AML-193 (cell line): ENCODE measurements around the gene KLHL5.

Experiments used
- DNase-seq, 2 experiments: peaks; one replicate each; lab custom pipeline; 2025; lab: John Stamatoyannopoulos, UW

The KLHL5 gene

GRCh38 chr4:39044364-39044955 is 17.6 kb upstream of the KLHL5 start:
- DNase-seq: peak; percentile 71 to 79

GRCh38 chr4:39044956-39045826 is 16.8 kb upstream of the KLHL5 start:
- DNase-seq: peak in 1 of 2 experiments; percentile 11

GRCh38 chr4:39045827-39046221 is 16.2 kb upstream of the KLHL5 start:
- peak; percentile 39 to 47 for DNase-seq

- DNase-seq: peak; percentile 59 to 62
These were observed 15.8 kb upstream of the KLHL5 start for GRCh38 chr4:39046249-39046648.

GRCh38 chr4:39047681-39048080 is 14.4 kb upstream of the KLHL5 start:
- no peak for DNase-seq

- DNase-seq: no peak
These were observed 13.7 kb upstream of the KLHL5 start for GRCh38 chr4:39048311-39048710.

- no peak for DNase-seq
These were observed 11.4 kb upstream of the KLHL5 start for GRCh38 chr4:39050590-39050989.

- DNase-seq: no peak
These were observed 10.5 kb upstream of the KLHL5 start for GRCh38 chr4:39051492-39051891.

- no peak for DNase-seq
These were observed 8.0 kb upstream of the KLHL5 start for GRCh38 chr4:39053983-39054382.

- DNase-seq: no peak
These were observed 7.5 kb upstream of the KLHL5 start for GRCh38 chr4:39054497-39054896.

GRCh38 chr4:39056023-39056422 is 6.0 kb upstream of the KLHL5 start:
- DNase-seq: no peak

GRCh38 chr4:39061457-39061856 is 575 bp upstream of the KLHL5 start:
- no peak for DNase-seq

- DNase-seq: no peak
These were observed 702 bp downstream of the KLHL5 start for GRCh38 chr4:39062770-39063097.

GRCh38 chr4:39063430-39063829 is 1.4 kb downstream of the KLHL5 start:
- DNase-seq: no peak

GRCh38 chr4:39066371-39066770 is 4.3 kb downstream of the KLHL5 start:
- no peak for DNase-seq

- no peak for DNase-seq
These were observed 5.0 kb downstream of the KLHL5 start for GRCh38 chr4:39067031-39067430.

- no peak for DNase-seq
These were observed 5.4 kb downstream of the KLHL5 start for GRCh38 chr4:39067451-39067850.

GRCh38 chr4:39068907-39069306 is 6.9 kb downstream of the KLHL5 start:
- DNase-seq: no peak

- DNase-seq: no peak
These were observed 16.8 kb downstream of the KLHL5 start for GRCh38 chr4:39078829-39079228.

- no peak for DNase-seq
These were observed 21.1 kb downstream of the KLHL5 start for GRCh38 chr4:39083164-39083563.

- DNase-seq: no peak
These were observed 23.9 kb downstream of the KLHL5 start for GRCh38 chr4:39085891-39086290.

- peak; percentile 83 to 84 for DNase-seq
These were observed 34.8 kb downstream of the KLHL5 start for GRCh38 chr4:39096847-39097246.

GRCh38 chr4:39097290-39097689 is 35.3 kb downstream of the KLHL5 start:
- no peak for DNase-seq

- DNase-seq: no peak
These were observed 40.3 kb downstream of the KLHL5 start for GRCh38 chr4:39102297-39102696.
